ENCODE measurements around the gene PPARD.

DNA sequence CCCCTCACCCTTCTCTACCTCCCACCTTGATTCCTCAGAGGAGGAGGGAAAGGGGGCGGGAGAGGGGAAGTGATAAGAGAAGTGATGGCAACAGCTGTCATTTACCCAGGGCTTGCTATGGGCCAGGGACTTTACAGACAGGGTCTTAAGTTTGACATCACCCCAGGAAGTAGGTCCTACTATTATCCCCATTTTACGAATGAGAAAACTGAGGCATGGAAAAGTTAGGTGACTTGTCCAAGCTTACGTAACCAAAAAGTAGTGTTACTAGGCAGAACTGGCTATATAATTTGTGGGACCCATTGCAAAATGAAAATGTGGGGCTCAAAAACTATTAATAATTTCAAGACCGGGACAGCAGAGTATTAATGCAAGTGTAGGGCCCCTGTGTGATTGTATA lies 99.3 kb downstream of the PPARD start:
- TF ChIP-seq CTCF (IDR thresholded peaks at IDR 0.05; ENCODE audit: insufficient read depth, low read length) = no peak
- TF ChIP-seq, protein P1, sequence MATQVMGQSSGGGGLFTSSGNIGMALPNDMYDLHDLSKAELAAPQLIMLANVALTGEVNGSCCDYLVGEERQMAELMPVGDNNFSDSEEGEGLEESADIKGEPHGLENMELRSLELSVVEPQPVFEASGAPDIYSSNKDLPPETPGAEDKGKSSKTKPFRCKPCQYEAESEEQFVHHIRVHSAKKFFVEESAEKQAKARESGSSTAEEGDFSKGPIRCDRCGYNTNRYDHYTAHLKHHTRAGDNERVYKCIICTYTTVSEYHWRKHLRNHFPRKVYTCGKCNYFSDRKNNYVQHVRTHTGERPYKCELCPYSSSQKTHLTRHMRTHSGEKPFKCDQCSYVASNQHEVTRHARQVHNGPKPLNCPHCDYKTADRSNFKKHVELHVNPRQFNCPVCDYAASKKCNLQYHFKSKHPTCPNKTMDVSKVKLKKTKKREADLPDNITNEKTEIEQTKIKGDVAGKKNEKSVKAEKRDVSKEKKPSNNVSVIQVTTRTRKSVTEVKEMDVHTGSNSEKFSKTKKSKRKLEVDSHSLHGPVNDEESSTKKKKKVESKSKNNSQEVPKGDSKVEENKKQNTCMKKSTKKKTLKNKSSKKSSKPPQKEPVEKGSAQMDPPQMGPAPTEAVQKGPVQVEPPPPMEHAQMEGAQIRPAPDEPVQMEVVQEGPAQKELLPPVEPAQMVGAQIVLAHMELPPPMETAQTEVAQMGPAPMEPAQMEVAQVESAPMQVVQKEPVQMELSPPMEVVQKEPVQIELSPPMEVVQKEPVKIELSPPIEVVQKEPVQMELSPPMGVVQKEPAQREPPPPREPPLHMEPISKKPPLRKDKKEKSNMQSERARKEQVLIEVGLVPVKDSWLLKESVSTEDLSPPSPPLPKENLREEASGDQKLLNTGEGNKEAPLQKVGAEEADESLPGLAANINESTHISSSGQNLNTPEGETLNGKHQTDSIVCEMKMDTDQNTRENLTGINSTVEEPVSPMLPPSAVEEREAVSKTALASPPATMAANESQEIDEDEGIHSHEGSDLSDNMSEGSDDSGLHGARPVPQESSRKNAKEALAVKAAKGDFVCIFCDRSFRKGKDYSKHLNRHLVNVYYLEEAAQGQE (IDR thresholded peaks at IDR 0.05; ENCODE audit: insufficient replicate concordance, low read depth) = no peak
- no peak for TF ChIP-seq GABPA (IDR thresholded peaks at IDR 0.05; ENCODE audit: low read depth)
- TF ChIP-seq POLR2AphosphoS5 (IDR thresholded peaks at IDR 0.05; ENCODE audit: low read depth) = no peak

Measured in HL-60 (cell line).